ENCODE measurements around the gene KCNJ1.

The KCNJ1 gene

DNA sequence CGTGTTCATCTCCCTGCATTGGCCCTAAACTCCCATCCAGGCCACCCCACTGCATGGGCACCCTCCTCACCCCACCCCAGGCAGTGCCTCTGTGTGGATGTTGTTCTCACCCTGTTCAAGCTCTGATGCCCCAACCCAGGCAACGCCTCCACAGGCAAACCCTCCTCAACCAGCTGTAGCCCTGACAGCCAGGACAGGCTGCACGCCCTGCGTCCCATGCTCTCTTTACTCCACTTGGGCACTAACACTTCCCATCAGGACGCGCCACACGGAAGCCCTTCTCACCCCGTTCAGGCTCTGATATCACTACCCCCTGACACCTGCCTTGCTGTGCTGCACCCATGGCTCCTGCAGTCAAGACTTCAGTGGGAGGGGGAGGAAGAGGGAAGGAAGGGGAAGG, 47.9 kb downstream of the KCNJ1 start:
- no peak for DNase-seq

DNA sequence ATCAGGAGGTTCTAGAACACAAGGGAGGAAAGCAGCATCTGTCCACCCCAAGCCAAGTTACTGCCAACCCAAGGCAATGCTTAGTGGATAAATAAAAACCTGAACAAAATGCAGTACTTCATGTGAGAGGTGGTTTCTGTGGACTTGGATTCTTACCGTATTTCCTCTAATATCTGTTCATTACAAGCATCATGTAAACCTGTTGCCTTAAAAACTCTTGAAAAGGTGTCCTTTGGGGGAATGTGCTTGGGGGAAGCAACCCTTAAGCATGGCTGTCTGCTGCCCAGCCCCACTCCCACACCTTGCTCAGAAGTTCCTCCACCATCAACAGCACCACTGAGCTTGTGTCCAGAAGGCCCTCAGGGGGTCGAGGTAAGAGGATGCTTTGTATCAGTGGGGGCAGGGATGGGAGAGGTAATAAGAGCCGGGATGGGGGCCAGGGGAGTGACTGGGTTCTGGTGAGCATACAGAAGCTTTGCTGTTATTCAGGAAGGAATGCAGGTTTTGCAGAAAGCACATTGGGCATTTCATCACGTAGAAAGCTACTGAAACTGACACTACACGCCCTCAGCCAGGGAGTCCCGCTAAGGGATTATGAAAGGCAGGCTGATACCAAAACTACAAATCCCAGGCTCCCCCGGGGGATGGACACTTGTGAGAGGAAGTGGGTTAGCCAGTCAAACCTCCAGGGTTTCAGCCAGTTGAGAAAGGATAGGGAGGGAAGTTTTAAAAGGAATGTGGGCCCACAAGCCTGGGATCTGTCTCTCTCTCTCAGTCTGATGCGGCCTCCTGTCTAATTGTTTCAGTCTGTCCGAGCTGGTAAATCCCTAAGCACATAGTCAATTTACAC, 52.0 kb downstream of the KCNJ1 start:
- no peak for DNase-seq

DNA sequence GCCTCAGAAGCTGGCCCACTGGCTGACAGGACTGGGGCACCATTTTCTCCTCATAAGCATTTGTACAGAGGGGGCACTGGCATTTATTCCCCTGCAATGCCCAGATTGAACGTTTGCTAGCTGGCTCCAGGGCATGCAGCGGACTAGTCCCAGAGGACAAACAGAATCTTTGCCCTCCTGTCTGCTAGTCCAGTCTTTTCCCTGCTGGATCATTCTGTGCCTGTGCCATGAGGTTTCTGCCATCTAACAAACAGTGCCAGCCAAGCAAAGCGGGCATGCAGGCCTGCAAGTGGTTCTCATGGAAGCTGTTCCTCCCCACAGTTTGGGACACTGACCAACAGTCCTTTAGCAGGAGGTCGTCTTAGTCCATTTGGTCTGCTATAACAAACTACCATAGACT, 53.4 kb downstream of the KCNJ1 start:
- no peak for DNase-seq

DNA sequence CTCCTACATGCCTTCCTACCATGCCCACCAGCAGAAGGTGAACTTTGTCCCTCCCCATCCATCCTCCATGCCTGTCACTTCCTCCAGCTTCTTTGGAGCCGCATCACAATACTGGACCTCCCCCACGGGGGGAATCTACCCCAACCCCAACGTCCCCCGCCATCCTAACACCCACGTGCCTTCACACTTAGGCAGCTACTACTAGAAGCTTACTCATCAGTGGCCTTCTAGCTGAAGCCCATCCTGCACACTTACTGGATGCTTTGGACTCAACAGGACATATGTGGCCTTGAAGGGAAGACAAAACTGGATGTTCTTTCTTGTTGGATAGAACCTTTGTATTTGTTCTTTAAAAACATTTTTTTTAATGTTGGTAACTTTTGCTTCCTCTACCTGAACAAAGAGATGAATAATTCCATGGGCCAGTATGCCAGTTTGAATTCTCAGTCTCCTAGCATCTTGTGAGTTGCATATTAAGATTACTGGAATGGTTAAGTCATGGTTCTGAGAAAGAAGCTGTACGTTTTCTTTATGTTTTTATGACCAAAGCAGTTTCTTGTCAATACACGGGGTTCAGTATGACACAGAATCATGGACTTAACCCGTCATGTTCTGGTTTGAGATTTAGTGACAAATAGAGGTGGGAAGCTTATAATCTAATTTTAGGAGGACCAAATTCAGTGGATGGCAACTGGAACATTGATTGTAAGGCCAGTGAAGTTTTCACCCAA, 56.1 kb downstream of the KCNJ1 start:
- DNase-seq: no peak

DNA sequence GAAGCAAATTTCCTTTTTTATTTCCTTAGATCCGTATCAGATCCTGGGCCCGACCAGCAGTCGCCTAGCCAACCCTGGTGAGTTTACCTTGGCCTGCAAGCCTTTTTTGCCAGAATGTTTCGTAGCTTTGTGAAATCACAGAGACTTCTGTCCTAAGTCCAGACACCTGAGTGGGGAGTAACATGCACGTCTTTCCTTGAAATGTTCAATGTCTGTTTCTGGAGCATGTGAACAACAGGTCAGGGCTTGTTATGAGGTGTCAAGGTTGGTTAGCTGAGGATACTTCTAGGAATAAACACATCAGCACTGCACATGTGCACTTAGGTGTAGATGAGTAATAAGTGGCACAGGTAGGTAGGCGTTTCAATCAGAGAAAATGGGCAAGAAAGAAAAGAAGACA, 58.0 kb downstream of the KCNJ1 start:
- no peak for DNase-seq

DNA sequence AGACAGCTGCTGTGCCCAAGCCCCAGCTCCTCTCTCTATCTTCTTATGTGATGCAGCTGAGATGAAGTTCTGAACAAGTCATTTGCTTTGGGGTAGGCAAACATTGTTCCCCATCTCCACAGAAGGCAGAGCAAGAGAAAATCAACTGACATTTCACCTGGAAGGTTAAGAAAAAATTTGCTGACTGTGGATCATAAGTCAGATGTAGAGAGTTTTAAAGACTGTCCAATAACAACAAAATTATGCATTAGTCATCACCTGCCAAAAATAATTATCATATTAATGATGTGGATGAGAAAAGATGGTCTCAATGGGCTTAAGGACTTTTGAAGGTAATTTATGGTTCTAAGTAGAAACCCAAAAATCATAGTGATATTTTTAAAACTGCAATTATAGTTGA, 59.2 kb downstream of the KCNJ1 start:
- DNase-seq: no peak

DNA sequence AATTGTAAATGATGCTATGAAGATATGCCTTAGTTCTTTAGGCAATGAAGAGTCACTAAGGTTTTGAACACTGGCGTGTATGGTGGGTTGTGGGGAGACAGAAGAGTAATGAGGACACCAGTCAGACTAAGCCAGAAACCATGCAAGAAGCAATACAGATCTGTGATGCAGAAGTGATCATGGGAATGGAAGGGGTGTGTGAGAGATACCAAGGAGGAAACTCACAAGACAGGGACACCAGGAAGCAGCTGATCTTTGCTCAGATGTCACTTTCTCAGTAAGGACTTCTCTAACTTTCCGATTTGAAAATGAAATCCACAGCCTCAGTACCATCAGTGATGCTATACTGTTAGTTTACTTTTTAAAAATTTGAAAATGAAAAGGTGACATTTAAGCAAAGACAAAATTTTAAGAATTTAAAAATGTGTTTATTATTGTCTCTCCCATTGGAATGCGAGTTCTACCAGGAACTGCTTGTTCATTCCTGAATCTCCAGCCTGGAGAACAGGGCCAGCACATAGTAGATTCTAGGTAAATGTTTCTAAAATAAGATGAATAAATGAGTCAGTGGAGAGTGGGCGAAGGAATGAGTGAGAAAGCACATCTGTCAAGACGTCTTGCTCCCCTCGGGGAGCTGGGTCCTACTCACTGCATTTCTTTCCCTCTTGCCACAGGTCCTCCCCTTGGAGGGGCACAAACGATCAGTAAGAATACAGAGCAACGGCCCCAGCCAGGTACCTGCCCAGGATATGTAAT, 60.4 kb downstream of the KCNJ1 start:
- no peak for DNase-seq

DNA sequence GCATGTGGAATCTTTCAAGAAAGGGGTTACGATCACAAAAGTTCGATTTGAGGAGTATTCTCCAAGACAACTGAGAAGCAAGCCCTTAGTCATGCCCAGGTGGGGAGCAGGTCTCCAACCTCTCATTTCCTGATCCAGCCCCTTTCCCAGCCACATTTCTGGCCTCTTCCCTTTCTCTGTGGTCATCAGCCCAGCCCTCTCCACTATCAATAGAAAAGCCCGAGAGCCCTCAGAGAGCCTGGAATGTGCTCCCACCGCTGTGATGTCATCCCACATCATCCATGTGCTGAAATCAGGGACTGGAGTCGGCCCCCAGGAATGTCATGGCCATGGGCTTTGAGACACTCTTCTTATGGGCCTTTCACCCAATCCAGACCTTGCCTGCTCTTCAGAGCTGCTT, 62.6 kb downstream of the KCNJ1 start:
- no peak for DNase-seq

DNA sequence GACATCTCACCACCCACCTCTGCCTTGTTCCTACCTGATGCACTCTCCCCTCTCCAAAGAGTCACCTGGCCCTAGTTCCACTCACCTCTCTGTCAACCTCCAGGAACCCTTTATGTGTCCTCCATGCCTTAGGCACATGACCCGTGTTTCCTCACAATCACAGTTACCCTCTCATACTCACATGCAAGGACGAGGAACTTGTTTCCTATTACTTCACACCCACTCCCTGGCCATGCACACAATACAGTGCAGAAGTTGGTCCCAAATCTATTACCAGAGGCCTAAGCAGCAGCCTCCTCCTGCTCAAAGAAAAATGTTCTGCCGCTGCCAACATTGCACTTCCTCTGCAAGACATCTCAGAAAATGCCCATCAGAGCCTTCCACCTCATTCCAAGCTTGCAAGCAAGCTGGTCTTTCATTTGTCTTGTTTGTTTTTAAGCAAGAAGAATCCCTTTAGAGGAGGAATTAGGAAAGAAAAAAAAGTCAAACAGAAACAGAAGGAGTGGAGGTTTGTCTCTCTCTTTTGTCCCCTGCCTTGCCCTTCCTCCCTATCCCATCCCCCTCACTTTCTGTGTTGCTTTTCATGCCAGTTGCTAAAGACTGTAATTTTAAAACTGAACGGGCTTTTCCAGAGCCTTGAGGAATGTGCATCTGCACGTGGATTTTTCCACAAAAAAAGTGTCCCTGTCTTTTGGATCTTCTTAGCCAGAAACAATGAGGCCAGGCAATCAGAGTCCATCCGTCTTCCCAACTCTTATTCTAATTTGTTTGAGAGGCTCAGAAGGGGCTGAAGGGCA, 63.4 kb downstream of the KCNJ1 start:
- DNase-seq: no peak

DNA sequence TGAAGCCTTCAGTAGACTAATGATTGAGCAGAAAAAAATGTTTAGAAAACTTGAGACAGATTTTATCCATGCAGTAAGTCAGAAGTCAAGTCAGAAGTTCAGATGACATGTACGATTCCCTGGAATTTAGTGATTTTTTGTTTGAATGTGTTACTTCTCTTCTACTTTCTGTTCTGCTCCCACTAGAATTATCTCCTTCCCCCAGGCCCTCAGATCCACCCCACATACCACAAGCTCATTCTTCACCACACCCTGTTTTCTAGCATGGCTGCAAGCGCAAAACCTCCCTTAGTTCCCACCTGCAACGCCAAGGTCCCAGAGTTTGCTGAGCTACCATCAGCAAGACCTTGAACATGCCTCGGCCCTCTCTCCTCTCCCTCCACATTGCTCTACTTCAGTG, 64.1 kb downstream of the KCNJ1 start:
- DNase-seq: no peak

DNA sequence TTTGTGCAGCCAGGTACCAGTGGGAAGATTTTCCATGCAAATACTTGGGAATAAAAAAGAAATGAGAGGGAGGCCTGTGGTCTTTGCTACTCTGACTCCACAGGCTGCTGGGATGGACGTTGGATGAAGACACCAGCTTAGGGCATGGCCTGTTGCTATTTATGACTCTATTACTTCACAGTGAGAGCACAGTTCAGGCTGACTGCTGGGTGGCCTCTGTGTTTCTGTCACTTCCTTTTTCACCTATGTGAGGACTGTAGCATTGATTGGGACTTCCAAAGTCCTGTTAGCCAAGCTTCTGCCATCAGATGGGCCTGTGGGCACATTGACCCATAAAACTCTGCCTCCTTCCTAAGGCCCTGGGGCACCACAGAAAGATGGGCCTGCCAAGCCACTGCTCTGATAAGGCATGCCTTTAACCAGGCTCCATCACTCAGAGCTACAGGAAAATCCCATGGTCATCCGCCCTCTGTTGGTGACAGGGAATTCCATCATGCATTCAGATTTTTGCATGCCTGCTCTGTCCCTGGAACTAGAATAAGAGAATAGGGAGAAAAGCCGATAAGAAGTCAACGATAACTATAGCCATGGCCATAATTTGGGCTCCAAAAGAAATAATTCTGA, 64.6 kb downstream of the KCNJ1 start:
- no peak for DNase-seq

DNA sequence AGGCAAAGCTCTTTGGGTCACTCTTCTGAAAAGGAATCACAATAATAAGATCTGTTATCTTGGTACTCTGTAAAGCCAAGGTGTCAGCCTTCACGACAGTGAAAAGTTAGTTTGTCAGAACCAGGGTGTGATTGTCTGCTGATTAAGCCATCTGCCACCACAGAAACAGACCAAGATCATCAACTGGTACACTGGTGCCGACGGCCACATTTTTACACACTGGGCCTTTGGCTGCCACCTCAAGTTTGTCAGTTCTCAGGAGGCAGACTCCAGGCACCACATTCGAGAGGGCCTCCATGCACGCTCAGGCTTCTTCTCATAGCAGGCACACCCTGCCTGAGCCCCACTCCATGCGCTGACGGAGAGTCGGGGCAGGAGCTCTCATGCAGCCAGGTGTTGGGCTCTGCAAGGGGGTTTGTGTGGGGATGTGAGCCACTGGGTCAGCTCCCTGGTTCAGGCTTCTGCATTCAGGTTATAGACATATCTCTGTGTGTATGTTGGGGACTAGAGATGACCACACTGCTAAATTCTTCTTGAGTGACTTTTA, 66.2 kb downstream of the KCNJ1 start:
- no peak for DNase-seq

DNA sequence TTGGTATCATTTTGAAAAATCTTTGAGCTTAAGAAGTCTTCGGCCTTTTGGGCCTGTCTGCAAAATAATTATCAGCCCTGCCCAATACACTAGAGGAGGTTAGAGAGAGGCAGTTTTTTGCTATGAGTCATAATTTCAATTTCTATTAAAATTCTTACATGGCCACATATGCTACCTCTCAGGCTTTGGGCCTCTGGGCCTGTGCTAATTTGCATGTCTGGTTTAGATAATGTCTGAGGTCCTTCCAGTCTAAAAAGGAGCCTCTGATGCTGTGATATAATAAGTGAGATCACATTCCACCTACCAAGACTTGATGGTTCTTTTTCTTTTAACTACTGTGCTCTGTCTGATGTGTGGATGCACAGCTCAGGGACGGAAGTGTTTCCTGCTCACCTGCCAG, 70.8 kb downstream of the KCNJ1 start:
- no peak for DNase-seq

DNA sequence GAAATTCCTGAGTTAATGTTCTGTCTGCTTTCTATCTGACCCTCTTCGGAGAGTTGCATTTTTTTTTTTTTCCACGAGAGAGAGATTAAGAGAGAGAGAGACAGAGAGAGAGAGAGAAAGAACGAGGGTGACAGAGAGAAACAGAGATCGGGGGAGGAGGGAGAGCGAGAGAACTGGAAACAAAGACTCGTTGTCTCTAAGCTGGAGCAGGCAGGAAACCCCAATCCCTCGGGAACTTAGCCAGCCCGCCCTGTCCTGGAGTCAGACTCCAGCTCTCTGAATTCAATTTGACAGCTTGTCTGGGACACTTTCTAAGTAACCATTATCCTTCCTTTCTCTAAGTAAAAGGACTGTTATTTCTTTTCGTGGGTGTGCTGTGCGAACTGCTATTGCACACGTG, 76.9 kb downstream of the KCNJ1 start:
- no peak for DNase-seq

DNA sequence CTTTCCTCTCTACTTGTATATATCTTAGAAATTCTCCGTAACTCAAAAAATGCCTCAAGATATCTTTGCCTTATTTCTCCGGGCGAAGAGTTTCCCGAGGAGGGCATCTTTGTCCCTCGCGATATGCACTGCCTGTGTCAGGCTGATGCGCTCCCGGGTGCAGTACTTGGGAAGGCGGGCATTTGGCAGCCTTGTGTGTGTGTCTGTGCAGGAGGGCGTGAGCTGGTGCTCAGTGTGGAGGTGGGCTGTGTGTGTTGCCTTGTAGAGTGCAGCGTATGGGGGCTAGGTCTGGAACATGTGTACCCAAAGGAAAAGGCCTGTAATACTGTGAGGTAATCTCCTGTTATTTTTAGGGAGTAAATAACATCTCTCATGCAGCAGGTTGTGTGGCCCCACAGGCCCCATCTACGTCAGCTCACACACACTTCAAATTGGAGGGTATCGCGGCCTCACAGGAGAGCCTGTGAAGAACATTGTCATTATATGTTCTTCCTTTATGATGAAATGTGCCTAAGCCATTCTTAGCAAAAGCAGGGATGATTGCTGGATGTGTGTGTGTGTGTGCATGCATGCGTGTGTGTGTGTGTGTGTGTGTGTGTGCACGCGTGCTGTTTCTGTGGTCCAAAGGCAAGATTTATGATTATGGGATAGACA, 77.5 kb downstream of the KCNJ1 start:
- DNase-seq: no peak

Measured in RPMI8226 (cell line).